GM18520 (cell line): ENCODE data around the gene B3GALT2.
A peak's percentile ranks its signal among the peaks of the same experiment; 100 is the strongest.
"Not testable (repeated sequence)": the region's sequence is repeated elsewhere in the genome, so short reads cannot be mapped to it uniquely, and the experiment has no call there.

ENCODE experiments used
- ATAC-seq: cut with Tn5 transposase; IDR thresholded peaks from one replicate; pipeline ENCODE4 v1.9.1; 2021; ENCODE audit not compliant: unreplicated experiment

Gene B3GALT2

GRCh38 chr1:193185901-193186731 lies at the start of gene B3GALT2:
Gene B3GALT2, minus strand, starts transcription at chr1:193186613. Its CDS starts 5,051 bp downstream, at chr1:193181562.
- no peak for ATAC-seq

- no peak for ATAC-seq
Measured at GRCh38 chr1:193234530-193234929, 48.1 kb upstream of the B3GALT2 start.

- ATAC-seq, result not testable (repeated sequence)
Measured at GRCh38 chr1:193231146-193231545, 44.7 kb upstream of the B3GALT2 start.

GRCh38 chr1:193229136-193229535 lies 42.7 kb upstream of the B3GALT2 start:
- no peak for ATAC-seq

- no peak for ATAC-seq
Measured at GRCh38 chr1:193222056-193222615, 35.7 kb upstream of the B3GALT2 start.

GRCh38 chr1:193221651-193222050 lies 35.2 kb upstream of the B3GALT2 start:
- no peak for ATAC-seq

- no peak for ATAC-seq
Measured at GRCh38 chr1:193219391-193219790, 33.0 kb upstream of the B3GALT2 start.

- peak; percentile 53 for ATAC-seq
Measured at GRCh38 chr1:193216920-193217319, 30.5 kb upstream of the B3GALT2 start.

GRCh38 chr1:193213998-193214397 lies 27.6 kb upstream of the B3GALT2 start:
- ATAC-seq, result no peak

GRCh38 chr1:193212637-193213036 lies 26.2 kb upstream of the B3GALT2 start:
- ATAC-seq, result no peak

GRCh38 chr1:193211539-193211938 lies 25.1 kb upstream of the B3GALT2 start:
- peak; percentile 86 for ATAC-seq

GRCh38 chr1:193210996-193211395 lies 24.6 kb upstream of the B3GALT2 start:
- ATAC-seq, result no peak

GRCh38 chr1:193201021-193201420 lies 14.6 kb upstream of the B3GALT2 start:
- no peak for ATAC-seq

- no peak for ATAC-seq
Measured at GRCh38 chr1:193199940-193200339, 13.5 kb upstream of the B3GALT2 start.

GRCh38 chr1:193192586-193192985 lies 6.2 kb upstream of the B3GALT2 start:
- ATAC-seq, result no peak

GRCh38 chr1:193190096-193190744 lies 3.8 kb upstream of the B3GALT2 start:
- ATAC-seq, result no peak

GRCh38 chr1:193189442-193190095 lies 3.2 kb upstream of the B3GALT2 start:
- no peak for ATAC-seq

GRCh38 chr1:193188915-193189314 lies 2.5 kb upstream of the B3GALT2 start:
- not testable (repeated sequence) for ATAC-seq

- no peak for ATAC-seq
Measured at GRCh38 chr1:193187114-193187513, 701 bp upstream of the B3GALT2 start.

- no peak for ATAC-seq
Measured at GRCh38 chr1:193185211-193185610, 1.2 kb downstream of the B3GALT2 start.

GRCh38 chr1:193184776-193185175 lies 1.6 kb downstream of the B3GALT2 start:
- no peak for ATAC-seq
